HG02610 (cell line): Measurements from ENCODE around the gene NANOG.
"Not testable (repeated sequence)": the region's sequence is repeated elsewhere in the genome, so short reads cannot be mapped to it uniquely, and the experiment has no call there.

Experiments
- ATAC-seq: cut with Tn5 transposase; IDR thresholded peaks from one replicate; pipeline ENCODE4 v1.9.1; 2021; ENCODE audit warnings: mild to moderate bottlenecking, moderate library complexity; ENCODE audit not compliant: unreplicated experiment

NANOG gene

DNA sequence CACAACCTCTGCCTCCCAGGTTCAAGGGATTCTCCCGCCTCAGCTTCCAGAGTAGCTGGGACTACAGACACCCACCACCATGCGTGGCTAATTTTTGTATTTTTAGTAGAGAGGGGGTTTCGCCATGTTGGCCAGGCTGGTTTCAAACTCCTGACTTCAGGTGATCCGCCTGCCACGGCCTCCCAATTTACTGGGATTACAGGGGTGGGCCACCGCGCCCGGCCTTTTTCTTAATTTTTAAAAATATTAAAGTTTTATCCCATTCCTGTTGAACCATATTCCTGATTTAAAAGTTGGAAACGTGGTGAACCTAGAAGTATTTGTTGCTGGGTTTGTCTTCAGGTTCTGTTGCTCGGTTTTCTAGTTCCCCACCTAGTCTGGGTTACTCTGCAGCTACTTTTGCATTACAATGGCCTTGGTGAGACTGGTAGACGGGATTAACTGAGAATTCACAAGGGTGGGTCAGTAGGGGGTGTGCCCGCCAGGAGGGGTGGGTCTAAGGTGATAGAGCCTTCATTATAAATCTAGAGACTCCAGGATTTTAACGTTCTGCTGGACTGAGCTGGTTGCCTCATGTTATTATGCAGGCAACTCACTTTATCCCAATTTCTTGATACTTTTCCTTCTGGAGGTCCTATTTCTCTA, at the start of gene NANOG:
TSS of gene NANOG (plus strand) at position 519 of the 645 bp plus-strand sequence. CDS start 213 bp downstream, outside the sequence.
- not testable (repeated sequence) for ATAC-seq

DNA sequence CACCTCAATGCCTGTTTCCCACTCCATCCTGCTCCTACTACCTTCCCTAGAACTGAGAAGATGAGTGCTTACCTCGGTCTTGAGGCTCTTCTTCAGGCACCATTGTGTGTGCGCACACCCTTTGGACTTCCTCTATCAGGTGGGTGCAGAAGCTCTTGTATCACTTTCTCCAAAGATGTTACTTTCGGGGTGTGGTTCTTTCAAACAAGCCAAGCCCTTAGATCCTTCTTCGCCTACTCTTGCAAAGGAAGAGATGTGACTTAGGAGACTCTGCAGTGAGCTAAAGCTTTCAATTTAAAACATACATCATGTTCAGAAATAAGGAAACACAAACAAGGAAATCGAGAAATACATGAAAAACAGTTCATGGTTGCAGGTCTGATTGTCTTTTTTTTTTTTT, 42.0 kb upstream of the NANOG start, which contains the start of gene CLEC4C:
TSS of gene CLEC4C (minus strand) at position 130 of the 400 bp plus-strand sequence. CDS start at position 103, 27 bp downstream.
- no peak for ATAC-seq

DNA sequence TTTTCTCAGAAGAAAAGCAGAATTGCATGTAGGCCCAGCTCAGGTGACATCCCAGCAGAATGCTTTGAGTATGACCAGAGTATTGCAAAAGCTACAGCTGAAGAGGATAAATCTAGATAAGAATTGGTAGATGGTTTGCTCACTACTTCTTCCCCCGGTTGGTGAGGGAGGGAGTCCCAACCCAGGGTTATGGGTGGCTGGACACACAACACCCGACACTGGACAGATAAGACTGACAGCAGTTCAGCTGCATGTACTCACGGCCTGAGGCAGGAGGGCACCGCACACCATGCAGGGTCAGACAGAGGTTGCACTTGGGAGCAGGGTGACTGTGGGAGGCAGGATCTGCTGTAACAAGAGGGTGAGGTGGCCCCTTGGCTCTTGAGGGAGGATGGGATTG, 40.4 kb upstream of the NANOG start:
- no peak for ATAC-seq

- ATAC-seq, result no peak
Observed at GRCh38 chr12:7749442-7749841, 39.8 kb upstream of the NANOG start.

DNA sequence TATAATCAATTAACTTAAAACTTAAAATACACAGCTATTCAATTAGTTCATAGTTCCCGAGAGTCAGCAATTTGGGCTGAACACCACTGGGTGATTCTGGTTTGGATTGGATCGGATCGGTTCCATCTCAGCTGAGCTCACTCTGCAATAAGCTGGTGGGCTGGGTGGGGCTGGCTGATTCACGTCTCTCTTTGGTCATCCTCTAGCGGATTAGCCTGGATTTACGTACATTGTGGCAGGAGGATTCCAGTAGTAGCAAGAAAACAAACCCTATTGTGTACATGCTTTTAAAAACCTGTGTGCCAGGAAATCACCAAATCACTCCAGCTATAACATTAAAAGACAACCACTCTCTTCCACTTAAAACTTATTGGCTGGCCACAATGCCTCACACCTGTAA, 38.9 kb upstream of the NANOG start:
- no peak for ATAC-seq

GRCh38 chr12:7751394-7751793, 37.8 kb upstream of the NANOG start:
- ATAC-seq, result no peak

- not testable (repeated sequence) for ATAC-seq
Observed at GRCh38 chr12:7751941-7752922, 37.0 kb upstream of the NANOG start.

- ATAC-seq, result not testable (repeated sequence)
Observed at GRCh38 chr12:7755668-7756067, 33.5 kb upstream of the NANOG start.

- no peak for ATAC-seq
Observed at GRCh38 chr12:7756993-7757392, 32.2 kb upstream of the NANOG start.

DNA sequence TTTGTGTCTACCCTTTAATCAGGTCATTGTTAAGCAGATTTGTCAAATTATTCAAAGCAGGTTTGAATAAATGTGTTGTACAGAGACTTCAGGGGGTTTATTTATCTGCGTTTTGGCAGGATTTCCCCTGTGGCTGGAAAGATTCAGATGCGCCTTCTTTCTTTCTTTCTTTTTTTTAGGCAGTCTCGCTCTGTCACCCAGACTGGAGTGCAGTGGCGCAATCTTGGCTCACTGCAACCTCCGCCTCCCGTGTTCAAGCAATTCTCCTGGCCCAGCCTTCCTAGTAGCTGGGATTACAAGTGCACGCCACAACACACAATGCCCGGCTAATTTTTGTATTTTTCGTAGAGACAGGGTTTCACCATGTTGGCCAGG, 30.4 kb upstream of the NANOG start:
- ATAC-seq, result no peak

- no peak for ATAC-seq
Observed at GRCh38 chr12:7769999-7770398, 19.2 kb upstream of the NANOG start.

- no peak for ATAC-seq
Observed at GRCh38 chr12:7781274-7781673, 7.9 kb upstream of the NANOG start.

GRCh38 chr12:7782055-7782454, 7.1 kb upstream of the NANOG start:
- no peak for ATAC-seq

DNA sequence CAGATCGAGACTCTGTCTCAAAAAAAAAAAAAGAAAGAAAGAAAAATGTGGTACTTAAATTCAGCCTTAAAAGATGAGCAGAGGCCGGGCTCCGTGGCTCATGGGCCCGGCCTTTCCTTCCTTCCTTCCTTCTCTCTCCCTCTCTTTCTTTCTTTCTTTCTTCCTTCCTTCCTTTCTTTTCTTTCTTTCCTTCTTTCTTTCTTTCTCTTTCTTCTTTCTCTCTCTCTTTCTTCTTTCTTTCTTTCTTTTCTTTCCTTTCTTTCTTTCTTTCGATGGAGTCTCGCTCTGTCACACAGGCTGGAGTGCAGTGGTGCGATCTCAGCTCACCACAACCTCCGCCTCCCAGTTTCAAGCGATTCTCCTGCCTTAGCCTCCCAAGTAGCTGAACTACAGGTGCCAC, 5.8 kb upstream of the NANOG start:
- ATAC-seq, result not testable (repeated sequence)

- no peak for ATAC-seq
Observed at GRCh38 chr12:7784701-7785100, 4.5 kb upstream of the NANOG start.

GRCh38 chr12:7787574-7788293, 1.5 kb upstream of the NANOG start:
- no peak for ATAC-seq

- ATAC-seq, result no peak
Observed at GRCh38 chr12:7788294-7788660, 925 bp upstream of the NANOG start.

GRCh38 chr12:7793211-7793610, 4.0 kb downstream of the NANOG start:
- ATAC-seq, result no peak

GRCh38 chr12:7797269-7797668, 8.1 kb downstream of the NANOG start:
- ATAC-seq, result not testable (repeated sequence)

DNA sequence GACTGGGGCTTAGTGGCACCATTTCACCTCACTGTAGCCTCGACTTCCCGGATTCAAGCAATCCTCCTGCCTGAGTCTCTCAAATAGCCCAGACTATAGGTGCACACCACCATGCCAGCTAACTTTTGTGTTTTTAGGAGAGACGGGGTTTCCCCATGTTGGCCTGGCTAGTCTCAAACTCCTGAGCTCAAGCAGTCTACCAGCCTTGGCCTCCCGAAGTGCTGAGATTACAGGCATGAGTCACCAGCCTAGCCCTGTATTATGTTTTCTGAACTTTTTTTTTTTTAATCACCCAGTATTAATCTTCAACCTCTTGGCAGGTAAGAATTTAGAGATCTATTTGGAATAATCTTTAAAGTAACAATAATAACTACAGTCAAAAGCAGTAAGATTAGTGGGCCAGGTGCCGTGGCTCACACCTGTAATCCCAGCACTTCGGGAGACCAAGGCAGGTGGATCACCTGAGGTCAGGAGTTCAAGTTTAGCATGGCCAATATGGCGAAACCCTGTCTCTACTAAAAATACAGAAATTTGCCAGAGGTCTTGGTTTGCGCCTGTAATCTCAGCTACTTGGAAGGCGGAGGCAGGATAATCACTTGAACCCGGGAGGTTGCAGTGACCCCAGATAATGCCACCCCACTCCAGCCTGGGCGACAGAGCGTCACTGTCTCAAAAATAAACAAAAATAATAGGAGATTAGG, 8.6 kb downstream of the NANOG start:
- no peak for ATAC-seq
